ENCODE results near the gene BICC1. TPM values are rescaled to one million over a fixed set of nuclear protein-coding genes. Genes with fewer than 3 reads are reported as not detected.

BICC1 gene
- total RNA-seq, 1 donor from 2014 or later = 1.1 TPM

GRCh38 chr10:58771863-58772262 is 259.2 kb downstream of the BICC1 start:
- H3K9me3 Mint-ChIP-seq (ENCODE audit: unreplicated experiment) = no peaks in the 10 kb centered on the region
- no peak overlapping the region for H3K27ac Mint-ChIP-seq (ENCODE audit: unreplicated experiment)
- H3K4me3 Mint-ChIP-seq (ENCODE audit: unreplicated experiment) = no peak overlapping the region
- no peaks in the 10 kb centered on the region for H3K36me3 Mint-ChIP-seq (ENCODE audit: low read depth, unreplicated experiment)
- no peak for DNase-seq (ENCODE audit: low spot score)
- H3K27me3 Mint-ChIP-seq (ENCODE audit: unreplicated experiment) = peaks cover 1% of the 10 kb centered on the region
- peaks cover 4% of the 10 kb centered on the region for H3K4me1 Mint-ChIP-seq (ENCODE audit: unreplicated experiment)
- TF ChIP-seq CTCF (IDR thresholded peaks at IDR 0.05; ENCODE audit: unreplicated experiment) = no peak

DNA sequence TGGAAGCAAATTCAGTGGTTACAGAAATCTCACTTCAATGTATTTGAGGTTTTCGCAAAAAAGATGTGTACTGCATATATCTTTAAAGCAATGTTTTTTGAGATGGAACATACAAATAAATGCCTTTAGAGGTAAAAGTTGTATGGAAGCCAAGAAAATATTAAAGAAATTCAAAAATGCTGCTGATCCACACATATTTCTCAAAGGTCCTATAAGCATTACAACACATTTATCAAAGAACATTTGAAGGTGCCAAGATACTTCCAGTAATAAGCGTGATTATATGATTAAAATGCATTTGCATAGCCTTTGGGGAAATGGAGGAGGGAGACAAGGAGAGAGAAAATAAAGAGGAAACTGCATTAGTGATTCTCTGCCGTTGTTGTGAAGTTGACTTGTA is 260.1 kb downstream of the BICC1 start:
- no peak overlapping the region for H3K4me3 Mint-ChIP-seq (ENCODE audit: unreplicated experiment)
- peaks cover 4% of the 10 kb centered on the region for H3K4me1 Mint-ChIP-seq (ENCODE audit: unreplicated experiment)
- no peak for TF ChIP-seq CTCF (IDR thresholded peaks at IDR 0.05; ENCODE audit: unreplicated experiment)
- no peaks in the 10 kb centered on the region for H3K9me3 Mint-ChIP-seq (ENCODE audit: unreplicated experiment)
- H3K27ac Mint-ChIP-seq (ENCODE audit: unreplicated experiment) = no peak overlapping the region
- H3K27me3 Mint-ChIP-seq (ENCODE audit: unreplicated experiment) = peaks cover 1% of the 10 kb centered on the region
- DNase-seq (ENCODE audit: low spot score) = no peak
- H3K36me3 Mint-ChIP-seq (ENCODE audit: low read depth, unreplicated experiment) = no peaks in the 10 kb centered on the region

GRCh38 chr10:58773341-58773740 is 260.7 kb downstream of the BICC1 start:
- Mint-ChIP-seq H3K9me3 (ENCODE audit: unreplicated experiment) (no peaks in the 10 kb centered on the region), H3K27ac (ENCODE audit: unreplicated experiment) (no peak overlapping the region), H3K36me3 (ENCODE audit: low read depth, unreplicated experiment) (no peaks in the 10 kb centered on the region), H3K27me3 (ENCODE audit: unreplicated experiment) (peaks cover 1% of the 10 kb centered on the region), H3K4me3 (ENCODE audit: unreplicated experiment) (no peak overlapping the region), H3K4me1 (ENCODE audit: unreplicated experiment) (peaks cover 4% of the 10 kb centered on the region)
- no peak for TF ChIP-seq CTCF (IDR thresholded peaks at IDR 0.05; ENCODE audit: unreplicated experiment)
- no peak for DNase-seq (ENCODE audit: low spot score)

DNA sequence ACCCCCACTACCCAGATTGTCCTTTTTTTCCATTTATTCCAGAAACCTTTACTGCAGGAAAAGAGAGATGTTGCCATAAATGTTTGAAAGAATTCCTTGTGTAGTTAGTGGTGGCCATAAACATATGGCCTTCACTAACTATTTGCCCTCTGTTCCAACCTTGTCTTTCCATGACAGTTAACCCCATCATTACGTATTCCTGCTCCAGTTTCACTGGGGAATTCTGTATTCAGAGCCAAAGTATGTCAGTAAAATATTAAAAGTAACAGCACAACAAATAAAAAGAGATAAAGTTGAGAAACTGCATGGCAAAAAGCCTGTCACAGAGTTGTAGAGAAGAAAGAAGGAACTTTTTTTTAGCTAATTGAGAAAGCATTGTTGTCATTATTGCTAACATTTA is 261.3 kb downstream of the BICC1 start:
- Mint-ChIP-seq H3K36me3 (ENCODE audit: low read depth, unreplicated experiment) (no peaks in the 10 kb centered on the region), H3K9me3 (ENCODE audit: unreplicated experiment) (no peaks in the 10 kb centered on the region), H3K4me1 (ENCODE audit: unreplicated experiment) (peaks cover 4% of the 10 kb centered on the region), H3K27me3 (ENCODE audit: unreplicated experiment) (no peaks in the 10 kb centered on the region), H3K4me3 (ENCODE audit: unreplicated experiment) (no peak overlapping the region), H3K27ac (ENCODE audit: unreplicated experiment) (no peak overlapping the region)
- no peak for DNase-seq (ENCODE audit: low spot score)
- no peak for TF ChIP-seq CTCF (IDR thresholded peaks at IDR 0.05; ENCODE audit: unreplicated experiment)

- H3K4me3 Mint-ChIP-seq (ENCODE audit: unreplicated experiment) = no peak overlapping the region
- no peaks in the 10 kb centered on the region for H3K9me3 Mint-ChIP-seq (ENCODE audit: unreplicated experiment)
- peaks cover 4% of the 10 kb centered on the region for H3K4me1 Mint-ChIP-seq (ENCODE audit: unreplicated experiment)
- H3K36me3 Mint-ChIP-seq (ENCODE audit: low read depth, unreplicated experiment) = no peaks in the 10 kb centered on the region
- no peaks in the 10 kb centered on the region for H3K27me3 Mint-ChIP-seq (ENCODE audit: unreplicated experiment)
- DNase-seq (ENCODE audit: low spot score) = no peak
- TF ChIP-seq CTCF (IDR thresholded peaks at IDR 0.05; ENCODE audit: unreplicated experiment) = no peak
- H3K27ac Mint-ChIP-seq (ENCODE audit: unreplicated experiment) = no peak overlapping the region
Observed at GRCh38 chr10:58775960-58776567, 263.4 kb downstream of the BICC1 start.
